Adrenal gland (tissue), 5 donors: ENCODE data around the gene CXXC5.

Source experiments
- POLR2A ChIP-seq, 2 donors: fragments of 450-650 bp; IDR thresholded peaks; one replicate each; pipeline ENCODE4 v1.6.1; 2017; ENCODE audit warnings: antibody characterized with exemption in 2 of 2, mild to moderate bottlenecking in 2 of 2, moderate library complexity in 1 of 2
- TF ChIP-seq, protein P1 (sequence below), 6 experiments: fragments of 450-650 bp in 4 of 6; fragments of 200-600 bp in 2 of 6; sonication (generic) in 1 of 6; IDR thresholded peaks; 1 replicate in 5 of 6; 2 replicates in 1 of 6; pipeline versions ENCODE4 v1.5.1 to v1.8.0; 2016 to 2021; ENCODE audit warnings: antibody characterized with exemption in 6 of 6, mild to moderate bottlenecking in 2 of 6, moderate library complexity in 1 of 6
- donor health status: DM: no; HTN: no; CAD: no.

DNA sequence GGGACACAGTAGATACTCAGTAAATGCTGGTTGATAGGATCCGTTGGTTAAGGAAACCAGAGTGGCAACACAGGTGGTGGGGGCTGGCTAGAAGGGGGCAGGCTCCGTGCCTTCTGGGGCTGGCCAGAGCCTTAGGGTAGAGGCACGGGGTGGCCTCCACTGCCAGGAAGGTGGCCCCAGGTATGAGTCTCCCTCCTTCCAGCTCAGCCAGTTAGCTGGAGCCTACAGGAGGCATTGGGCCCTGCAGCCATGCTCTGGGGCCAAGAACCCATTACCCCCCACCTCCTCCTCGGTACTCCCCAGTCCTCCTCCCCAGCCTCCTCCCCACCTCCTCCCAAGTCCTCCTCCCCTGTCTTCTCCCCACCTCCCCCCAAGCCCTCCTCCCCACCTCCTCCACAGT, 27.7 kb downstream of the CXXC5 start:
- TF ChIP-seq, protein P1, sequence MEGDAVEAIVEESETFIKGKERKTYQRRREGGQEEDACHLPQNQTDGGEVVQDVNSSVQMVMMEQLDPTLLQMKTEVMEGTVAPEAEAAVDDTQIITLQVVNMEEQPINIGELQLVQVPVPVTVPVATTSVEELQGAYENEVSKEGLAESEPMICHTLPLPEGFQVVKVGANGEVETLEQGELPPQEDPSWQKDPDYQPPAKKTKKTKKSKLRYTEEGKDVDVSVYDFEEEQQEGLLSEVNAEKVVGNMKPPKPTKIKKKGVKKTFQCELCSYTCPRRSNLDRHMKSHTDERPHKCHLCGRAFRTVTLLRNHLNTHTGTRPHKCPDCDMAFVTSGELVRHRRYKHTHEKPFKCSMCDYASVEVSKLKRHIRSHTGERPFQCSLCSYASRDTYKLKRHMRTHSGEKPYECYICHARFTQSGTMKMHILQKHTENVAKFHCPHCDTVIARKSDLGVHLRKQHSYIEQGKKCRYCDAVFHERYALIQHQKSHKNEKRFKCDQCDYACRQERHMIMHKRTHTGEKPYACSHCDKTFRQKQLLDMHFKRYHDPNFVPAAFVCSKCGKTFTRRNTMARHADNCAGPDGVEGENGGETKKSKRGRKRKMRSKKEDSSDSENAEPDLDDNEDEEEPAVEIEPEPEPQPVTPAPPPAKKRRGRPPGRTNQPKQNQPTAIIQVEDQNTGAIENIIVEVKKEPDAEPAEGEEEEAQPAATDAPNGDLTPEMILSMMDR (IDR thresholded peaks at IDR 0.05): no peak
- no peak for TF ChIP-seq POLR2A (IDR thresholded peaks at IDR 0.05)
